ENCODE data around the gene GAS2L1.

GAS2L1 gene

GRCh38 chr22:29272624-29273023 is 33.8 kb upstream of the GAS2L1 start:
- DNase-seq (ENCODE audit: low read depth) = no peak
- no peak overlapping the region for H3K4me3 ChIP-seq (ENCODE audit: low read depth, low read length)

GRCh38 chr22:29275167-29275566 is 31.3 kb upstream of the GAS2L1 start:
- H3K4me3 ChIP-seq (ENCODE audit: low read depth, low read length) = no peak overlapping the region
- no peak for DNase-seq (ENCODE audit: low read depth)

GRCh38 chr22:29275819-29276565 is 30.5 kb upstream of the GAS2L1 start:
- DNase-seq (ENCODE audit: low read depth) = no peak
- H3K4me3 ChIP-seq (ENCODE audit: low read depth, low read length) = no peak overlapping the region

DNA sequence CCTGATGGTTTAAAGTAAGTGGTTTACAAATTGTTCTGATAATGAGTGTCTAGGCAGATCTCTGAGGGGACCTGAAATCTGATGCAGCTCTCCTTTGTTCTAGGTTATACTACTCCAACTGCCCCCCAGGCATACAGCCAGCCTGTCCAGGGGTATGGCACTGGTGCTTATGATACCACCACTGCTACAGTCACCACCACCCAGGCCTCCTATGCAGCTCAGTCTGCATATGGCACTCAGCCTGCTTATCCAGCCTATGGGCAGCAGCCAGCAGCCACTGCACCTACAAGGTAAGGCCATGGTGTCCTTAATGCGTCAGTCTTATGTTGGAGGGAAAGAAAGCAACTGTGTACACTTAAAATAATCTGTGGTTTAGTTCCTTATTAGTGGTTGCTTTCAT is 28.5 kb upstream of the GAS2L1 start:
- DNase-seq (ENCODE audit: low read depth) = no peak
- no peak overlapping the region for H3K4me3 ChIP-seq (ENCODE audit: low read depth, low read length)

DNA sequence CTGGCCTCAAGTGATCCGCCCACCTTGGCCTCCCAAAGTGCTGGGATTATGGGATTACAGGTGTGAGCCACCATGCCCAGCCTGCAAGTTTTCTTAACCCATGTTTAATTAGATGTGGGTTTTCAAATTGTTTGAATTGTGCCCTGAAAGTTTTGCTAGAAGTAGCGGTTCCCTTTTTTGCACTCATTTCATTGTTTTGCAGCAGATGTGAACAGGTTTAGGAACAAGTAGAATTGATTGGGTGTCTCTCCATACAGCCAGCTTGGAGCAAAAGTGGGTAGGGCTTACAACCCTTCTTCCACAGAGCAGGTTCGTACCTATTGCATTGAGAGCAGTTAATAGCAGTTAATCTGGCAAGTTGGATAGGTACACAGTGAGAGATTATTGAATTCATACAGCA is 22.3 kb upstream of the GAS2L1 start:
- no peak overlapping the region for H3K4me3 ChIP-seq (ENCODE audit: low read depth, low read length)
- DNase-seq (ENCODE audit: low read depth) = no peak

GRCh38 chr22:29288837-29289236 is 17.6 kb upstream of the GAS2L1 start:
- no peak for DNase-seq (ENCODE audit: low read depth)
- no peak overlapping the region for H3K4me3 ChIP-seq (ENCODE audit: low read depth, low read length)

- H3K4me3 ChIP-seq (ENCODE audit: low read depth, low read length) = no peak overlapping the region
- DNase-seq (ENCODE audit: low read depth) = no peak
These were observed 16.4 kb upstream of the GAS2L1 start for GRCh38 chr22:29290061-29290460.

- H3K4me3 ChIP-seq (ENCODE audit: low read depth, low read length) = no peak overlapping the region
- DNase-seq (ENCODE audit: low read depth) = no peak
These were observed 15.2 kb upstream of the GAS2L1 start for GRCh38 chr22:29291215-29291614.

DNA sequence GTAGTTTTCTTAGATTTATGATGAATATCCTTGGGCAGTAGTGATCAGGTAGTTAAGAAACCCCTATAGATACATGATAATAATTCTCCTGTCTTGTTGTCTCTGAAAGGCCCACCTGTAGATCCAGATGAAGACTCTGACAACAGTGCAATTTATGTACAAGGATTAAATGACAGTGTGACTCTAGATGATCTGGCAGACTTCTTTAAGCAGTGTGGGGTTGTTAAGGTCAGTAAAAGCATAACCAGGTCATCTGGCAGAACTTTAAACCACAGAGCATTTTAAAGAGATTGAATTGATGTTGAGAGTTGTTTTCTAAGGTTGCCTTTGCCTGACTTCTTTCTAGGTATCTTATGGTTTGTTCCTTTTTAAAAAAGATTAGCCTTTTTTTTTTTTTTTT is 14.1 kb upstream of the GAS2L1 start:
- H3K4me3 ChIP-seq (ENCODE audit: low read depth, low read length) = no peak overlapping the region

DNA sequence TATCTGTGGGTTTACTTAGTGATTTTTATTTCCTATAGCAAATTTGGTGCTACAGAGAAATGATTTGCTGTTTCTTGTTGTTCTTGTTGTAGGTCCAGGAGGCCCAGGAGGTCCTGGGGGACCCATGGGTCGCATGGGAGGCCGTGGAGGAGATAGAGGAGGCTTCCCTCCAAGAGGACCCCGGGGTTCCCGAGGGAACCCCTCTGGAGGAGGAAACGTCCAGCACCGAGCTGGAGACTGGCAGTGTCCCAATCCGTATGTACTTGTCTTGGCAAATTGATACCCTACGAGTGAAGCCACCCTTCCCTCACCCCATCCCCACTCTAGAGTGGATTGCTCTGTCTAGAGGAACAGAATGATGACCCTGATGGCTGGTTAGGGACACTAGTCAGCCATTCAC is 7.8 kb upstream of the GAS2L1 start:
- DNase-seq (ENCODE audit: low read depth) = no peak

More for the DNA sequence above, 14.1 kb upstream of the GAS2L1 start:
- no peak for DNase-seq (ENCODE audit: low read depth)

GRCh38 chr22:29299136-29299900 is 7.1 kb upstream of the GAS2L1 start:
- DNase-seq (ENCODE audit: low read depth) = no peak
- no peak overlapping the region for H3K4me3 ChIP-seq (ENCODE audit: low read depth, low read length)

More for the DNA sequence above, 7.8 kb upstream of the GAS2L1 start:
- H3K4me3 ChIP-seq (ENCODE audit: low read depth, low read length) = no peak overlapping the region

DNA sequence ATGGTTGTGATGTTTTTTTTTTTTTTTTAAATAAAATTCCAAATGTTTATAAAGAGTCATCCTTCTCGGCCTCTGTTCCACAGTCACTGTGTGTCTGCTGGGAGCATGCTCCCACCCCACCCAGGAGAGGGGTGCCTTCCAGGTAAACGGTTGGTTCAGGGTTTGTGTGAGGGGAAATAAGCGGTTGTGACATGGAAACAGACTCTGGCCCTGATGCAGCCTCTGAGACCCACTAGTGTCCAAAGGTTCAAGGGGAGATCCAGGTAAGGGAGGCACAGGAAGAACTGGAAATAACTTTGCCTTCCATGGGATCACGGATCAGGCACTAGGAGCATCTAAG is 6.0 kb upstream of the GAS2L1 start:
- H3K4me3 ChIP-seq (ENCODE audit: low read depth, low read length) = no peak overlapping the region
- DNase-seq (ENCODE audit: low read depth) = no peak

GRCh38 chr22:29300807-29301601 is 5.4 kb upstream of the GAS2L1 start:
- DNase-seq (ENCODE audit: low read depth) = no peak
- no peak overlapping the region for H3K4me3 ChIP-seq (ENCODE audit: low read depth, low read length)

DNA sequence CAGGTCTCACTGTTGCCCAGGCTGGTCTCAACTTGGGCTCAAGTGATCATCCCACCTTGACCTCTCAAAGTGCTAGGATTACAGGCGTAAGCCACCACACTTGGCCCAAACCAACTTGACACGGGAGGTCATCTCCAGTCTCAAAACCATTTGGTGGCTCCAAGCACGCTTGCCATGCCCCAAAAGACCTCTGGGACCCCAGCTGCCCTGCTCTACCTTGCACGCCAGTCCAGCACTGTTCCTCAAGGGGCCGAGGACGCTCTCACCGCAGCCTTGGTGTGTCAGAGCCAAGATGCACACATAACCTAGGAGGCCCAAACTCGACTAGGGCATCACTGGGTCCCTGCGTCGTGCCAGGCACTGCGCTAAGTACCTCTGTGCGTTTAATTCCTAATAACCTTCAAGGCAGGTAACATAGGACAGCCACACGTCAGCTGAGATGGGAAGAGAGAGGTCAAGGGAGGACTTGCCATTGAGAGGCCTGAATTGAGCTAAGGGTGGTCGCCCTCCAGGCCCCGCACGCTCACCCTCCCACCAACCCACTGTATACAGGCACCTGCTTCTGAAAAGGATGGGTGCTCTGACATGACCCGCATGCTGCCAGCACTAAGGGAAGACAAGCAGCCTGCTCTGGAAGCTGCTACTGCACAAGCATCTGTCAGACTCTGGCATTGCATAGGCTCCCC is 4.6 kb upstream of the GAS2L1 start:
- no peak for DNase-seq (ENCODE audit: low read depth)
- no peak overlapping the region for H3K4me3 ChIP-seq (ENCODE audit: low read depth, low read length)

DNA sequence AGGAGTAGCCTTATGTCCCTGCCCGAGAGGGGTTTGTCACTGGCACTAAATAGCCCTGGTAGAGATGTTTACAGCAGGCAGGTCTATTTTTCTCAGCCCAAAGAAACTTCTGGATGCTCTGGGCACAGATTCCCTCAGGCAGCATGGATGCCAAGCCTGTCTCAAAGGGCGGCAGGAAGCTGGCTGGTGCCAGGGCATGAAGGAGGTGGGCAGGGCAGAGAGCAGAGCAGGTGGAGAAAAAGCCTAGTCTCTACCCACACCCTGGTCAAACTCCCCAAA is 4.1 kb upstream of the GAS2L1 start:
- no peak overlapping the region for H3K4me3 ChIP-seq (ENCODE audit: low read depth, low read length)
- DNase-seq (ENCODE audit: low read depth) = no peak

- no peak overlapping the region for H3K4me3 ChIP-seq (ENCODE audit: low read depth, low read length)
- DNase-seq (ENCODE audit: low read depth) = no peak
These were observed 3.6 kb upstream of the GAS2L1 start for GRCh38 chr22:29302681-29303465.

DNA sequence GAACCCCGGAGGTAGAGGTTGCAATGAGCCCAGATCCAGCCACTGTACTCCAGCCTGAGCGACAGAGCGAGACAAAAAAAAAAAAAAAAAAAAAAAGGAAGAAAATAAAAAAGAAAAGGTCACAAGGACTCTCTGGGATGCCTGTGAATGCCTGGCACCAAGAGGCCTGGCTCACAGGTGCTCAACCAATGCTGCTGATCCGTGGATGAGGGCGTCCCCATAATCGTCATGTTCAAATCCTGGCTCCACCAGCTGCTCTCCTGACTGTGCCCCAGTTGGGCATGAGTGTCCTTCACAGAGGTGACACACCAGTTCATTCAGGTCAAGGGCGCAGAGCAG is 645 bp upstream of the GAS2L1 start:
- DNase-seq (ENCODE audit: low read depth) = no peak
- peak overlapping the region; percentile 86 for H3K4me3 ChIP-seq (ENCODE audit: low read depth, low read length)

DNA sequence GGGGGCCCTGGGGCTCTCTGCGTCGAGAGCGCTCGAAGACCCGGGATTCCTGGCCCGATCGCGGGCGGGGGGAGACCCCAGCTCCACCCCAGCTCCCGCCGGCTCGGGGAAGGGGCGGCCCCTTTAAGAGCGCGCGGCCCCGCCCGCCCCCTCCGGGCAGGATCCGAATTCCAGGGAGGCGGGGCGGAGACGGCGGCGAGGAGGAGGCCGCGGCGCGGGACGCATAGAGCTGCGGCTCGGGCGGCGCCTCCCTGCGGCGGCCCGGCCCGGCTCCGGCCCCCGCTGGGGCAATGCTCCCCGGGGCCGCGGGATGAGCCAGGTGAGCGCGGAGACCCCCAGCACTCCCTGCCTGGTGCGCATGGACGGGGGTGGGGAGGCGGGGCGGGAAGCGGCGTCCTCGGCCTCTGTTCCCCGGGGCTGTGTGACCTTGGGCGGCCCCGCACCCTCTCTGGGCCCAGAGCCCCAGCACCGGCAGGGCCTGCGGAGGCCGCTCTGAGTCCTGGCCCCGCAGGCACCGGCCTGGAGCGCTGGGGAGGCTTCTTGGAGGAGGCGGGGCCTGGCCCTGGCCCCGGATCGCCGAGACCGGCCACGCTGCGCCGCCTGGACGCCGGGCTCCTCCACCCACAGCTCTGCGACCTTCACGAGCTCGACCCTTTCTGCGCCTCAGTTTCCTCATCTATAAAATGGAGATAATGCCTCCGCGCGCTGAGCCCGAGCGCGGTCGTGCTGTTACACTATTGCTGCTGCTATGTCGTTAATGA is 565 bp downstream of the GAS2L1 start:
- no peak for DNase-seq (ENCODE audit: low read depth)
- peak overlapping the region; percentile 86 for H3K4me3 ChIP-seq (ENCODE audit: low read depth, low read length)

All from skeletal muscle cell (primary cell).